MM.1S (cell line): ENCODE results near the gene CROCC2.

Experiments
- CTCF ChIP-seq: fragments of 300-600 bp; sonication (generic); IDR thresholded peaks from 2 replicates; pipeline ENCODE4 v1.5.1; 2016; ENCODE audit warnings: antibody characterized with exemption, low read length, mixed read lengths
- EZH2 ChIP-seq: fragments of 300-600 bp; sonication (generic); optimal IDR thresholded peaks from 2 replicates; pipeline ENCODE3; 2017; ENCODE audit warnings: low read depth, mild to moderate bottlenecking, antibody characterized with exemption, low read length, mixed read lengths

GRCh38 chr2:241009191-241009590 is 103.1 kb downstream of the CROCC2 start:
- TF ChIP-seq CTCF (no peak), EZH2 (no peak)
